ENCODE measurements around the gene SFT2D2.

SFT2D2 gene

GRCh38 chr1:168266644-168267186 is 40.9 kb downstream of the SFT2D2 start:
- no peak for TF ChIP-seq GATA1 (IDR thresholded peaks at IDR 0.05; ENCODE audit: low read depth, low read length)
- TF ChIP-seq POLR2A (IDR thresholded peaks at IDR 0.05; ENCODE audit: low read length) = no peak
- DNase-seq = peak in 1 of 2 experiments; percentile 13

GRCh38 chr1:168271636-168272035 is 45.8 kb downstream of the SFT2D2 start:
- no peak for TF ChIP-seq POLR2A (IDR thresholded peaks at IDR 0.05; ENCODE audit: low read length)
- no peak for TF ChIP-seq GATA1 (IDR thresholded peaks at IDR 0.05; ENCODE audit: low read depth, low read length)
- DNase-seq = no peak

- TF ChIP-seq POLR2A (IDR thresholded peaks at IDR 0.05; ENCODE audit: low read length) (no peak), GATA1 (IDR thresholded peaks at IDR 0.05; ENCODE audit: low read depth, low read length) (no peak)
- no peak for DNase-seq
Observed at GRCh38 chr1:168273575-168273974, 47.8 kb downstream of the SFT2D2 start.

- DNase-seq = peak in 1 of 2 experiments; percentile 21
- TF ChIP-seq POLR2A (IDR thresholded peaks at IDR 0.05; ENCODE audit: low read length) (no peak), GATA1 (IDR thresholded peaks at IDR 0.05; ENCODE audit: low read depth, low read length) (no peak)
Observed at GRCh38 chr1:168279253-168279652, 53.4 kb downstream of the SFT2D2 start.

- peak in 1 of 2 experiments; percentile 5 for DNase-seq
- TF ChIP-seq POLR2A (IDR thresholded peaks at IDR 0.05; ENCODE audit: low read length) = no peak
- no peak for TF ChIP-seq GATA1 (IDR thresholded peaks at IDR 0.05; ENCODE audit: low read depth, low read length)
Observed at GRCh38 chr1:168280296-168280927, 54.6 kb downstream of the SFT2D2 start, which contains the start of gene TBX19. TSS of gene TBX19 (plus strand) at chr1:168280877. CDS start at chr1:168281091, 214 bp downstream.

GRCh38 chr1:168281603-168282325 is 56.0 kb downstream of the SFT2D2 start:
- peak; percentile 14 to 70 for DNase-seq
- TF ChIP-seq POLR2A (IDR thresholded peaks at IDR 0.05; ENCODE audit: low read length) (no peak), GATA1 (IDR thresholded peaks at IDR 0.05; ENCODE audit: low read depth, low read length) (no peak)

GRCh38 chr1:168285521-168285790 is 59.7 kb downstream of the SFT2D2 start:
- DNase-seq = no peak
- TF ChIP-seq GATA1 (IDR thresholded peaks at IDR 0.05; ENCODE audit: low read depth, low read length) = no peak
- no peak for TF ChIP-seq POLR2A (IDR thresholded peaks at IDR 0.05; ENCODE audit: low read length)

- DNase-seq = no peak
- TF ChIP-seq GATA1 (IDR thresholded peaks at IDR 0.05; ENCODE audit: low read depth, low read length) = no peak
- TF ChIP-seq POLR2A (IDR thresholded peaks at IDR 0.05; ENCODE audit: low read length) = no peak
Observed at GRCh38 chr1:168285971-168286927, 60.4 kb downstream of the SFT2D2 start.

GRCh38 chr1:168287237-168287664 is 61.4 kb downstream of the SFT2D2 start:
- peak in 1 of 2 experiments; percentile 11 for DNase-seq
- no peak for TF ChIP-seq POLR2A (IDR thresholded peaks at IDR 0.05; ENCODE audit: low read length)
- no peak for TF ChIP-seq GATA1 (IDR thresholded peaks at IDR 0.05; ENCODE audit: low read depth, low read length)

GRCh38 chr1:168288311-168289052 is 62.7 kb downstream of the SFT2D2 start:
- TF ChIP-seq POLR2A (IDR thresholded peaks at IDR 0.05; ENCODE audit: low read length) (no peak), GATA1 (IDR thresholded peaks at IDR 0.05; ENCODE audit: low read depth, low read length) (no peak)
- peak; percentile 23 to 34 for DNase-seq

- DNase-seq = no peak
- TF ChIP-seq POLR2A (IDR thresholded peaks at IDR 0.05; ENCODE audit: low read length) (no peak), GATA1 (IDR thresholded peaks at IDR 0.05; ENCODE audit: low read depth, low read length) (no peak)
Observed at GRCh38 chr1:168291222-168291837, 65.5 kb downstream of the SFT2D2 start.

- no peak for TF ChIP-seq POLR2A (IDR thresholded peaks at IDR 0.05; ENCODE audit: low read length)
- TF ChIP-seq GATA1 (IDR thresholded peaks at IDR 0.05; ENCODE audit: low read depth, low read length) = no peak
- DNase-seq = no peak
Observed at GRCh38 chr1:168293356-168293755, 67.6 kb downstream of the SFT2D2 start.

Measured in erythroblast (primary cell).